ENCODE results near the gene PPP2R2B.

The PPP2R2B gene

DNA sequence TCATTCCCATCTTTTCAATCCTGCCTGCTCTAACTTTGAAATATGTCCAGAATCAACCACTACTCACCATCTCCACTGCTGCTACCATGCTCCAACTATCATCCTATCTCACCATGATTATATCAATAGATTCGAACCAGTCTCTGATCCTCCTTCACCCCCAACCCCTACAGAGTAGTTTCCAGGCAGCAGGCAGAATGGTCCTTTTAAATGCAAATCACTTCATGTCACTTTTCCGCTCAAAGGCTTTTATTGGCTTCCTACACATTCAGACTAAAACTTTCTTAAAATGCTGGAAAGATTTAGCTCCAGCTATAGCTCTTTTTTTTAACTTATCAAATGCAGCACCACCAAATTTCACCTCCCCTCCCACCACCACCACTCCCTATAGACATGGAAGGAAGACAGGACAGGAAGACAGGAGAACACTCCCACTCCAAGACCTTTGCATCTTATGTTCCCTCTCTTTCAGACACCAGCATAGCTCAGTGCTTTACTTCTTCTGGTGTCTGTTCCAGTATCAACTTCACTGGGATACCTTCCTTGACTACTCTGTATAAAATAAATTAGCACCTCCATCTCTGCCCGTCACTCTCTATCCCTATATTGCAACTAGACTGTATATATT, 9.9 kb upstream of the PPP2R2B start:
- no peak for TF ChIP-seq CTCF (IDR thresholded peaks at IDR 0.05)

- no peak for TF ChIP-seq CTCF (IDR thresholded peaks at IDR 0.05)
Observed at GRCh38 chr5:146884066-146884626, 5.6 kb upstream of the PPP2R2B start.

DNA sequence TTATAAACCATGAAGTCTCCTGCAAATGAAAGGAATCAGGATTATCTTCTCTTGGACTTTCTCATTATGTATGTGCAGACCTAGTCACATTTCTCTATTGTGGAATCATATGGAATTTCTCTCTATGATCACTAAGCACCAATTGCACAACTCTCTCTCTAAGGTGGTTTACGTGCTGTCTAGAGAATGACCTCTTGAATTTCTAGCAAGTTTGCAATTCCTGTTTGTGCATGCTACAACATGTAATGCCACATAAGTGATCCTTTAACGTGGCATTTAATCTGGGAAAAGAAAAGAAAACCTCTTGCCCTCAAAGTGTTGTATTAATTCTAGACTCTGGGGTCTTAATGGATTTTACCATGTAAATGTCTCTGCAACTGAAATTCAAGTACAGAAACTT, 5.0 kb upstream of the PPP2R2B start:
- TF ChIP-seq CTCF (IDR thresholded peaks at IDR 0.05), result no peak

DNA sequence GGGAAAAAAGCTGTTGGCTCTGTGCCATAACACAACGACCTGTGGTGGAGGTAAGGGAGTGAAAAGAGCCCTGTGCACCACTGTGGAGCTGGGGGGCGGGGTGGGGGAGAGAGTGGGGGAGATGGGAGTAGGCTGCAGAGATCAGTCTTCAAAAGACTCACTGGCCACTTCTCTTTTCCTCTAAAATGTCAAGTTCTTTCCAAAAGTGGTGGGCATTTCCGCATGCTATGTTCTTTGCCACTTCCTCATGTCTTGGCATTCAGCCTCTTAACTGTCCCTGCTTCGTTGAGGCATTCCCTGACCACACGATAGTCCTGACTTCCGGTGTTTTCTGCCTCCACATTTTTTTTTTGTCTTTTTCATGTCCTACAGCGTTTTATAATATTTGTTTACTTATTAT, 2.4 kb upstream of the PPP2R2B start:
- TF ChIP-seq CTCF (IDR thresholded peaks at IDR 0.05), result no peak

- TF ChIP-seq CTCF (IDR thresholded peaks at IDR 0.05), result no peak
Observed at GRCh38 chr5:146877783-146878475, 628 bp downstream of the PPP2R2B start.

GRCh38 chr5:146877178-146877681, 1.3 kb downstream of the PPP2R2B start:
- TF ChIP-seq CTCF (IDR thresholded peaks at IDR 0.05), result no peak

DNA sequence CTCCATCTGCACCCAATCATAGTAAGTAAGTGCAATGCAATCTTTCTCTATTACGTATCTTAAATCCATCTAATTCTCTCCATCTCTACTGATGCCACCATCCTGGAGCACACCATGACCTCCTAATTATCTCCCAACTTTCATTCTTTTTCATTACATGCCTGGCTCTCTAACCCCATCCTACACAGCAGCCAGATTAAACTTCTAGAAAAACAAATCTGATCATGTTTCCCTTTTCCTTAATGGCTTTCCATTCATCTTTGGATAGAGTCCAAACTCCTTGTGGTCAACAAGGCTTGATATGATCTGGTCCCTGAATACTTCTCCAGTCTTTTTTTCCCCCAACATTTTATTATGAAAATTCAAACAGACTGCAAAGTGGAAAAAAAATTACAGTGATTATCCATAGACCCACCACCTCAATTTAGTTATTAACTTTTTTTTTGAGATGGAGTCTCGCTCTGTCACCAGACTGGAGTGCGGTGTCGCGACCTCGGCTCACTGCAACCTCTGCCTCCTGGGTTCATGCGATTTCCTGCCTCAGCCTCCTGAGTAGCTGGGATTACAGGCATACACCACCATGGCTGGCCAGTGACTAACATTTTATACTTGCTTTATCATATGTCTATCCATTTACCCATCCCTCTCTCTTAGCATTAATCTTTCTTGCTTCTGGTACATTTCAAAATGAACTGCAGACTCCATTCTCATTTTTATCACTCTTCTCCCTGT, 5.2 kb downstream of the PPP2R2B start:
- TF ChIP-seq CTCF (IDR thresholded peaks at IDR 0.05), result no peak

Measured in LNCAP (cell line).